ENCODE results near the gene LINC00632. TPM values are rescaled to one million over a fixed set of nuclear protein-coding genes. Genes with fewer than 3 reads are reported as not detected.

LINC00632 gene
- total RNA-seq, 5 donors from 2014 or later (not counting 1 experiment from before 2014, with no cell fraction given) = 1.2 to 7.3 (median 1.7) TPM

- Histone ChIP-seq H3K27me3 (replicated peaks in 1 of 2; ENCODE audit: control insufficient read depth in 2 of 2, extremely low read depth in 1 of 2, insufficient read depth in 2 of 2, low read length in 1 of 2) (no peaks in the 10 kb centered on the region), H3K27ac (ENCODE audit: low read length) (no peak overlapping the region), H3K4me1 (ENCODE audit: control insufficient read depth in 1 of 2, extremely low read depth in 1 of 2, insufficient read depth in 2 of 2, low read length in 2 of 2) (no peaks in the 10 kb centered on the region), H3K36me3 (ENCODE audit: control insufficient read depth in 2 of 2, extremely low read depth in 1 of 2, insufficient read depth in 1 of 2, low read length in 1 of 2) (no peaks in the 10 kb centered on the region), H3K4me3 (ENCODE audit: control insufficient read depth in 1 of 2, extremely low read depth in 1 of 2, low read length in 1 of 2) (no peak overlapping the region), H3K9me3 (no peaks in the 10 kb centered on the region)
- Mint-ChIP-seq H3K27me3 (peaks cover 0 to 11% of the 10 kb centered on the region in 2 donors), H3K27ac (no peak overlapping the region), H3K9me3 (no peaks in the 10 kb centered on the region), H3K4me1 (peaks cover 0 to 1% (median 0%) of the 10 kb centered on the region in 3 donors), H3K36me3 (no peaks in the 10 kb centered on the region), H3K4me3 (no peak overlapping the region)
- CTCF ChIA-PET = no interaction called here
- POLR2A ChIA-PET = no interaction called here
- WGBS (ENCODE audit: insufficient coverage) = no CpG with 5 or more reads among the region's 3 CpGs
- ATAC-seq (replicated peaks in 1 of 4) (no peak), DNase-seq (no peak)
Observed at GRCh38 chrX:140697618-140698017, 11.9 kb upstream of the LINC00632 start.

DNA sequence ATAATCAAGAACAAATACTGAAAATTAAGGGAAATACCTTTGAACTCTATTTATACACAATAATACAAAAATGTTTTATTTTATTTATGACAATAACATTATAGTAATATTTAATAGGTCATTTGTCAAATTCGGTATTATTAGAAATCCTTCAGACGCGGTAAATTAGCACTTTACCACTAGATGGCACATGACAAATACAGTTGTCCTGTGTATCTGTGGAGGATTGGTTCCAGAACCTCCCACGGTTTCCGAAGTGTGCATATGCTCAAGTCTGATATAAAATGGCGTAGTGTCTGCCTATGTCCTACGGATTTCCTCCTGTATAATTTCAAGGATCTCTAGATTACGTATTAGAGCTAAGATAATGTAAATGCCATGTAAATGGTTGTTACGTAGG is 8.1 kb upstream of the LINC00632 start:
- no peaks in the 10 kb centered on the region for H3K9me3 Mint-ChIP-seq
- no peaks in the 10 kb centered on the region for H3K9me3 ChIP-seq
- H3K4me1 ChIP-seq (ENCODE audit: control insufficient read depth in 1 of 2, extremely low read depth in 1 of 2, insufficient read depth in 2 of 2, low read length in 2 of 2) = no peaks in the 10 kb centered on the region
- DNase-seq (peak in 1 of 35 experiments; percentile 15), ATAC-seq (replicated peaks in 1 of 4) (no peak)
- H3K4me3 ChIP-seq (ENCODE audit: control insufficient read depth in 1 of 2, extremely low read depth in 1 of 2, low read length in 1 of 2) = no peak overlapping the region
- no peaks in the 10 kb centered on the region for H3K36me3 Mint-ChIP-seq
- peaks cover 0 to 1% (median 0%) of the 10 kb centered on the region in 3 donors for H3K4me1 Mint-ChIP-seq
- CTCF ChIA-PET = no interaction called here
- POLR2A ChIA-PET = no interaction called here
- no peak overlapping the region for H3K27ac ChIP-seq (ENCODE audit: low read length)
- no peaks in the 10 kb centered on the region for H3K36me3 ChIP-seq (ENCODE audit: control insufficient read depth in 2 of 2, extremely low read depth in 1 of 2, insufficient read depth in 1 of 2, low read length in 1 of 2)
- no peaks in the 10 kb centered on the region for H3K27me3 Mint-ChIP-seq
- H3K27me3 ChIP-seq (replicated peaks in 1 of 2; ENCODE audit: control insufficient read depth in 2 of 2, extremely low read depth in 1 of 2, insufficient read depth in 2 of 2, low read length in 1 of 2) = no peaks in the 10 kb centered on the region
- no peak overlapping the region for H3K27ac Mint-ChIP-seq
- WGBS (ENCODE audit: insufficient coverage) = no CpG with 5 or more reads among the region's 9 CpGs
- H3K4me3 Mint-ChIP-seq = no peak overlapping the region

GRCh38 chrX:140710710-140711109 is 1.2 kb downstream of the LINC00632 start:
- peaks cover 0 to 2% of the 10 kb centered on the region in 2 experiments for H3K27me3 ChIP-seq (replicated peaks in 1 of 2; ENCODE audit: control insufficient read depth in 2 of 2, extremely low read depth in 1 of 2, insufficient read depth in 2 of 2, low read length in 1 of 2)
- H3K4me3 Mint-ChIP-seq = no peak overlapping the region
- H3K27ac Mint-ChIP-seq = no peak overlapping the region
- H3K4me1 Mint-ChIP-seq = peaks cover 0 to 6% (median 4%) of the 10 kb centered on the region in 3 donors
- no peak overlapping the region for H3K4me3 ChIP-seq (ENCODE audit: control insufficient read depth in 1 of 2, extremely low read depth in 1 of 2, low read length in 1 of 2)
- no peak overlapping the region for H3K27ac ChIP-seq (ENCODE audit: low read length)
- WGBS (ENCODE audit: insufficient coverage) = 20% methylated on average over 1 of the region's 6 CpGs
- ChIA-PET CTCF (no interaction called here), POLR2A (no interaction called here)
- H3K9me3 ChIP-seq = no peaks in the 10 kb centered on the region
- no peaks in the 10 kb centered on the region for H3K36me3 ChIP-seq (ENCODE audit: control insufficient read depth in 2 of 2, extremely low read depth in 1 of 2, insufficient read depth in 1 of 2, low read length in 1 of 2)
- peaks cover 7 to 14% of the 10 kb centered on the region in 2 donors for H3K27me3 Mint-ChIP-seq
- H3K4me1 ChIP-seq (ENCODE audit: control insufficient read depth in 1 of 2, extremely low read depth in 1 of 2, insufficient read depth in 2 of 2, low read length in 2 of 2) = no peaks in the 10 kb centered on the region
- no peak for ATAC-seq (replicated peaks in 1 of 4)
- no peaks in the 10 kb centered on the region for H3K36me3 Mint-ChIP-seq
- H3K9me3 Mint-ChIP-seq = no peaks in the 10 kb centered on the region
- DNase-seq = no peak

DNA sequence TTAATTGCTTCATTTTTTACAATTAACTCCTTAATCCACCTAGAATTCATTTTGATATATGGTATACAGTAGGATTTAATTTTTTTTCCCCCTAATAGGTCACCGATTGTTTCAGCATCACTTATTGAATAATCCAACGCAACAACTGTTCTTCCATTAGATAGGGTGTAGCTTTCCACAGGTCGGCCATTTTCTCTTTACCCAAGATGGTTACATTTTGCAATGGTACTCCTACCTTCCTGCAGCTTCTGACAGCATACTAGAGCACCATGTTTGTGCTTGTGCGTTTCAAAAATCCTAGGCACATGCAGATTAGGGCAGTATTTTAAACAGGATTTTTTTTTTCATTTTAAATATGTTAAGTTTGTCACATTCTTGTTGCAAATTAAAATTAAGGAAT is 2.3 kb downstream of the LINC00632 start:
- H3K27me3 ChIP-seq (replicated peaks in 1 of 2; ENCODE audit: control insufficient read depth in 2 of 2, extremely low read depth in 1 of 2, insufficient read depth in 2 of 2, low read length in 1 of 2) = peaks cover 0 to 2% of the 10 kb centered on the region in 2 experiments
- Mint-ChIP-seq H3K36me3 (no peaks in the 10 kb centered on the region), H3K9me3 (no peaks in the 10 kb centered on the region), H3K4me1 (peaks cover 0 to 6% (median 4%) of the 10 kb centered on the region in 3 donors), H3K27ac (no peak overlapping the region), H3K27me3 (peaks cover 7 to 14% of the 10 kb centered on the region in 2 donors), H3K4me3 (no peak overlapping the region)
- H3K9me3 ChIP-seq = no peaks in the 10 kb centered on the region
- no peak overlapping the region for H3K27ac ChIP-seq (ENCODE audit: low read length)
- no peak overlapping the region for H3K4me3 ChIP-seq (ENCODE audit: control insufficient read depth in 1 of 2, extremely low read depth in 1 of 2, low read length in 1 of 2)
- no peaks in the 10 kb centered on the region for H3K36me3 ChIP-seq (ENCODE audit: control insufficient read depth in 2 of 2, extremely low read depth in 1 of 2, insufficient read depth in 1 of 2, low read length in 1 of 2)
- no peaks in the 10 kb centered on the region for H3K4me1 ChIP-seq (ENCODE audit: control insufficient read depth in 1 of 2, extremely low read depth in 1 of 2, insufficient read depth in 2 of 2, low read length in 2 of 2)
- POLR2A ChIA-PET = no interaction called here
- no peak for DNase-seq
- CTCF ChIA-PET = no interaction called here
- WGBS (ENCODE audit: insufficient coverage) = no CpG with 5 or more reads among the region's 4 CpGs
- no peak for ATAC-seq (replicated peaks in 1 of 4)

GRCh38 chrX:140712413-140713173 is 3.0 kb downstream of the LINC00632 start:
- peaks cover 7 to 12% of the 10 kb centered on the region in 2 donors for H3K27me3 Mint-ChIP-seq
- no peaks in the 10 kb centered on the region for H3K9me3 ChIP-seq
- no peaks in the 10 kb centered on the region for H3K36me3 ChIP-seq (ENCODE audit: control insufficient read depth in 2 of 2, extremely low read depth in 1 of 2, insufficient read depth in 1 of 2, low read length in 1 of 2)
- H3K4me3 Mint-ChIP-seq = peak overlapping the region; percentile 11 to 34 (median 24)
- no peak overlapping the region for H3K27ac Mint-ChIP-seq
- ATAC-seq (replicated peaks in 1 of 4) = peak in 3 of 4 experiments; percentile 27 to 79 (median 56)
- ChIA-PET POLR2A (no interaction called here), CTCF (interaction anchor here in 1 of 2 donors (0.7 kb wide), 2 partner anchors 18 to 50 kb away, joined by 4 to 5 read pairs; no protein-coding TSS in a partner anchor)
- H3K4me1 ChIP-seq (ENCODE audit: control insufficient read depth in 1 of 2, extremely low read depth in 1 of 2, insufficient read depth in 2 of 2, low read length in 2 of 2) = no peaks in the 10 kb centered on the region
- 0% methylated on average over 6 of the region's 16 CpGs for WGBS (ENCODE audit: insufficient coverage)
- peaks cover 0 to 6% (median 4%) of the 10 kb centered on the region in 3 donors for H3K4me1 Mint-ChIP-seq
- no peaks in the 10 kb centered on the region for H3K9me3 Mint-ChIP-seq
- H3K27me3 ChIP-seq (replicated peaks in 1 of 2; ENCODE audit: control insufficient read depth in 2 of 2, extremely low read depth in 1 of 2, insufficient read depth in 2 of 2, low read length in 1 of 2) = peaks cover 0 to 2% of the 10 kb centered on the region in 2 experiments
- H3K27ac ChIP-seq (ENCODE audit: low read length) = no peak overlapping the region
- DNase-seq = peak in 28 of 35 experiments; percentile 0 to 56 (median 10)
- no peaks in the 10 kb centered on the region for H3K36me3 Mint-ChIP-seq
- H3K4me3 ChIP-seq (ENCODE audit: control insufficient read depth in 1 of 2, extremely low read depth in 1 of 2, low read length in 1 of 2) = peak overlapping the region; percentile 3 to 54

DNA sequence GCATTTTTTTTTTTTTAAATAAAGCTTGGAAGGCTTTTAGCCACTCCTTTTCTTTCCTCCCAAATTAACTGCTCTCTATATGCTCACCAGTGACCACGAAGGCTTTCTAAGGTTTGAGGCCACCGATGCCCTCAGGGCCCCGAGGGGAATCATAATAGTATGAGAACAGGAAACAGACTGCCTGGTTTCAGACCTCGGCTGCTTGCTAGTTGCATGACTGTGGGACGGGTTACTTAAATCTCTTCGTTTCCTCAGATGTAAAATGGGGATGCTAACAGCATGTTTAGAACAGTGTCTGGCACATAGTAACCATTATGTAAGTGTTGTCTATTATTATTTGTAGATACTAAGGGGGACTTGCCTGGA is 3.6 kb downstream of the LINC00632 start:
- Mint-ChIP-seq H3K27me3 (peaks cover 7 to 8% of the 10 kb centered on the region in 2 donors), H3K4me1 (peaks cover 0 to 6% (median 4%) of the 10 kb centered on the region in 3 donors), H3K27ac (no peak overlapping the region), H3K4me3 (peak overlapping the region in 1 of 3 donors; percentile 34), H3K9me3 (no peaks in the 10 kb centered on the region), H3K36me3 (no peaks in the 10 kb centered on the region)
- peak in 1 of 35 experiments; percentile 8 for DNase-seq
- Histone ChIP-seq H3K27me3 (replicated peaks in 1 of 2; ENCODE audit: control insufficient read depth in 2 of 2, extremely low read depth in 1 of 2, insufficient read depth in 2 of 2, low read length in 1 of 2) (peaks cover 0 to 2% of the 10 kb centered on the region in 2 experiments), H3K27ac (ENCODE audit: low read length) (no peak overlapping the region), H3K4me3 (ENCODE audit: control insufficient read depth in 1 of 2, extremely low read depth in 1 of 2, low read length in 1 of 2) (peak overlapping the region; percentile 3 to 54), H3K4me1 (ENCODE audit: control insufficient read depth in 1 of 2, extremely low read depth in 1 of 2, insufficient read depth in 2 of 2, low read length in 2 of 2) (no peaks in the 10 kb centered on the region), H3K36me3 (ENCODE audit: control insufficient read depth in 2 of 2, extremely low read depth in 1 of 2, insufficient read depth in 1 of 2, low read length in 1 of 2) (no peaks in the 10 kb centered on the region), H3K9me3 (no peaks in the 10 kb centered on the region)
- WGBS (ENCODE audit: insufficient coverage) = no CpG with 5 or more reads among the region's 6 CpGs
- ChIA-PET POLR2A (no interaction called here), CTCF (interaction anchor here in 1 of 2 donors (0.7 kb wide), 1 partner anchor 50 kb away, joined by 4 read pairs; no protein-coding TSS in a partner anchor)
- peak in 1 of 4 experiments; percentile 42 for ATAC-seq (replicated peaks in 1 of 4)
